ENCODE results near the gene MYO15B.

The MYO15B gene

DNA sequence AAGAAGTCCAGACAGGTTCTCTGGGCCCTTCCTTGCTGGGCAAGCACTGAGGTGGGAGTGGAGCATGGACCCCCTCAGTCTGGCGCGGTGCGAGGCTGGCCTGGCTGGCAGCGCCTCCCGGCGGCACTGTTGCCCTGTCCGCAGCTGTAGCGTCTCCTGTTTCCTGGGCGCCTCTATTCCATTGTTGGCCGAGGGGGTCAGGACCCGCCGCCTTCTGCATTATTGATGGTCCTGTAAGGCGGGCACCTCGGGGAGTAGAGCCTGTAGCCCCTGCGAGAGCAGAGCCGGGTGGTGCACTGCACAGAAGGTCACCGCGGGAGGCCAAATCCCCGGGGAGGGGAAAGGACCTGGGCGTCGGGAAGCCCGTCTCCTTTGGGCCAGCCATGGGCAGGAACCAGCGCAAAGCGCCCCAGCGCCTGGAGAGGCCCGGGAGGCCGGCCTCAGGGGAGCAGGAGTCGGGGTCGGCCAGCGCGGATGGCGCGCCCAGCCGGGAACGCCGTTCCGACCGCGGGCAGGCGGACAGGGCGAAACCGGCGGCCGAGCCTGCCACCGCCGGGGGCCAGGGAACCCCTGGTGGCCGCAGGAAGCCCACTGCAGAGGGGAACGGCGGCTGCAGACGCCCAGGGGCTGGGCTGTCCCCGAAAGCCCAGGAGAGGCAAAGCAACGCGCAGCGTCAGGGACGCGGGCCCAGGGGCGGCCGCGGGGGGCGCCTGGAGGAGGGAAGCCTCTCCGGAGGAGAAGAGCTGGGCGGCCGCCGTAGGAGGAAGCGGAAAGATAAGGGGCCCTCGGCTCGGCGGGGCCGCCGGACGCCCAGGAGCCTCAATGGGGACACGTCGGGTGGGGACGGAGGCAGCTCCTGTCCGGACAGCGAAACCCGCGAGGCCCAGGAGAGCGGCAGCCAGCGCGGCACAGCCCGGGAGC is at the start of gene MYO15B:
Gene MYO15B, plus strand, starts transcription at position 126 of the 921 bp plus-strand sequence. Its CDS starts 258 bp downstream, at position 384.
- DNase-seq, result peak; percentile 80

DNA sequence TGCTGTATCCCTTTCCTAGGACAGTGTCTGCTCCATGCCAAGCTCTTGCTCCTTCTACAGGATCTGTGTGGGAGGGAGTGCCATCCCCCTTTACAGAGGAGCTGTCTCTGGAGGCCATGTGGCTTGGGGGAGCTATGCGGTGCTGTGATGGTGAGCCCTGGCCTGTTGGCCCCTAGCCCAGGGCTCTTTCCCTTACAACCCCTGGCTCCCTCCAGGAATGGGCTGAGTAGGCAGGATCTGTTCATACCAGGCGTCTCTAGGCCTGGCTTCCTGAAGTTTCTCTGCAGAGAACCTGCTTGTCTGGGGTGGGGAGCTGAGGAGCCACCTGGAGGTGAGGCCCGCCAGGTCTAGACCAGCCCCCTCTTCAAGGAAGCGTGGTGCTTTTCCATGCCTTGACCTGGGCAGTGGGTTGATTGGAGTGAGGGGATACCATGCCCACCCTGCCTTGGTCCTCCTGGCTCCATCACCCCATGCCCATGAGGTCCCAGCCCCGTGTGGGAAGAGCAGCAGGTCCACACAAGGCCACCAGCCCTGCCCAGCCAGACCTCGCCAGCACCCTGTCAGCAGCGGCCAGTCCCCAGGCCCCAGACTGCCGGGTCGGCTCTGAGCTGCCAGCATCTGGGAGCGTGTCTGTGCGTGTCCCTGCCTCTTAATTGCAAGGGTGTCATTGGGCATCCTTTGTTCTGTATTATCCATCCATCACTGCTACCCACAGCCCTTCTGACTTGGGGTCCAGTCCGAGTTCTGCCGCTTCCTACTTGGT is 47.5 kb upstream of the MYO15B start:
- DNase-seq, result no peak

DNA sequence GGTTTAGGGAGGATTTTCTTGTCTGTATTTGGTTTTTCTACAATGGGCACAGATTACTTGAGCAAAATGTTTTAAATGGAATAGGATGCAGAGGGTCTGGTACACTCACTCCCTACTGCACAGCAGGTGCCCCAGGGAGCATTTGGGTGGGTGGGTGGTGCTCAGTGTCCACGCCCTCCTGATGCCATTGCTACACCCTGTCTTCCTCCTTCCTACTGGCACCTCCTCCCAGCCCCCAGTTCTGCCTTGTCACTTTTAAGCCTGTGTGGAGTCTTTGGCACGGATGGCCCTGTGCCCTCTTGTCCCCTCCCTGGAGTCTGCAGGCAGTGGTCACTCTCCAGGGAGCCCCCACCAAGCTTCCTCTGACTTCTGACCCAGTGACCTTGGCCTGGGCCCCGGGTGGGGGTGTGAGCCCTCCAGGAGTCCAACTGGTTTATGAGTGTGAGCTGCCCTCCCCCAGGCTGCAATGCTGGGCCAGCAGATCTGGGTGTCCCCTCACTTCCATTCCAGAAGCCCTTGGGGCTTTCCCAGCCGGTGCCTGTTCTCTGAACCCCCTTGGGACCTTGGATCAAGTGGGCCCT is 46.6 kb upstream of the MYO15B start:
- DNase-seq, result no peak

DNA sequence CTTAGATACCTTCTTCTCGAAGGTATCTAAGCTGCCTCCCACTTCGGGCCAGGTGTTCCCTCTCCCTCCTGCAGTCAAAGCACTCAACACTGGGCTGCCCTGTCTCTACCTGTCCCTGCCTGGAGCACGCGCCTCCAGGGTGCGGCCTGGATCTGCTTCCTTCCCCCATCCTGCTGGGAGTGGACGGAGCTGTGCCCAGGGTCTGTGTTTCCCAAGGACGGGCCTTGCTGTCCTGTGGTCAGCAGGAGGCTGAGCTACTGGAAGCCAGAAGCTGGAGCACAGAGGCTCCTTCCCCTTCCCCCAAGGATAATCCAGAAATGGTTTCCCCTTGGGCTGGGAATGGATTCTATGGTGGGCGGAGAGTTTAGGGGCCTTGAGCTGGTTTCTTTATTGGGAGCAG is 45.4 kb upstream of the MYO15B start:
- no peak for DNase-seq

DNA sequence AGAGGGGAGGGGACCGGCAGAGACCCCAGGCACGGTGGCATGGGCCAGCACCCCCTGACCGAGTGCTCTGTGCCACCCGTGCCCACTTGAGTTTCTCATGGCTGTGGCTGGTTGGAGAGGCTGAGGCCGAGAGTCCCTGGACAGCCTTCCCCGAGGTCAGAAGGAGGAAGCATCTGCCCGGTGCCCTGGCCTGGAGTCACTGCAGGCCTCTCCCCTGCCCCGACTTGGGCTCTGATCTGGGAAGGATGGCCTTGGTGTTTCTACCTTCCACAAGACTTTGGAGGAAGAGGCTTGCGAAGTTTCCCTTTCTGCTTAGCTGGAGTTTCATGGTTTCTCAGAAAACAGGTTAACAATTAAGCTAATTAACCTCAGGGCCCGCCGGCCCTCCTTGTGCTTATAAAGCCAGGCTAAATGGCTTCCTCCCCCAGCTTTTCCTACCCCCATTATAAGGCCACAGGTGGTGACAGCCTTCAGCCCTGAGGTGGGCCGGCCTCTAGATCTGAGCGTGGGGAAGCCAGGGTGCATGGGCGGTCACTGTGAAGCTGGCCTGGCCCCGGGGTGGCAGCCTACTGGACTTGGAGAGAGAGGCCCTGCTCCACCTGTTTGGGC is 44.8 kb upstream of the MYO15B start:
- no peak for DNase-seq

DNA sequence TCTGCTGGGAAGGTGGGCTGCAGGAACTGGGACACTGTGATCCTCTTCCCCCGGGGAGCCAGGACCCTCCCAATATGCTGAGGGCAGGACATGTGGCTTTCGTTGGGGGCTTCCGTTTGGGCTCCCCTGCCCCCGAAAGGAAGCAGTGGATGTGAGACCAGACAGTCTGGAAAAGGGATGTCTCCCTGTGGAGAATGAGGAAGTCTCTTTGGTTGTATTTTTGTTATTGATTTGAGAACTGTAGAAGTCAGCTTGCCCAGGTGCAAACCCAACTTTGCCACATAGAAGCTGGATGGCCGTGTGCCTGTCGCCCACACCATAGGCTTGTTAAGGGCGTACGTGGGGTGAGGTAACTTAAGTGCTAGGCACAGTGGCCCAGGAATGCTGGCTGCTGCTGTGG is 43.4 kb upstream of the MYO15B start:
- DNase-seq, result no peak

DNA sequence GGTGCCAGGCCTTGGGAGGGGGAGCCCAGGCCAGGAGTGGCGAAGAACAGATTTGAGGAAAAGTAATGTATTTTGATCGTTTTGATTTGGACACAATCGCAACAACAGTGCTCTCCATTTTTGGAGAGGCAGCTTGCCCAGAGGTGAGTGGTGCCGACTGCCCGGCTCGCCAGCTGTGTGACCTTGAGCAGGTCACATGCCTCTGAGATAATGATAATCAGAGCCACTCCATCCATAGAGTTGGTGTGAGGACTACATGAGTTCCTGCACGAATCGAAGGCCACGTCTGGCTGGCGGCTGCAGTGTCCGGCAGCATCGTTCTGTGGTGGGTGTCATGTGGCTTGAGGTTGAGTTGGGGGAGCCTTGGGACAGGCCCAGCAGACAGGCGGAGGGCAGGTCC is 41.4 kb upstream of the MYO15B start:
- no peak for DNase-seq

DNA sequence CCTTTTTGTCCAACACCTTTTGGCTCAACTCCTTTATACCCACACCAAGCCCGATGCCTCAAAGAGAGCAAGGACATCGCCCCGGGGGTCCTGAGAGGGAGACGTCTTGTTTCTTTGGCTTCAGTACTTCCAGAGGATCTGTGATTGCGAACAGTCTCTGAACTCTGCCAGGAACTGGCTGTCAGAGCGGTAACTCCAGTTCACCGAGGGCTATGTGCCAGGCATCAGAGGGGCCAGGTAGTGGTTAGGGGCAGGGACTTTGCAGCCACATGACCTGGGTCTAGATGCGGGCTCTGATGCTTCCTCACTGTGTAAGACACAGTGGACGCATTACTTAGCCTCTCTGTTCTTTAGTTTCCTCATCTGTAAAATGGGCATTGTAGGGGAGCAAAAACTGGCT is 40.5 kb upstream of the MYO15B start:
- DNase-seq, result no peak

DNA sequence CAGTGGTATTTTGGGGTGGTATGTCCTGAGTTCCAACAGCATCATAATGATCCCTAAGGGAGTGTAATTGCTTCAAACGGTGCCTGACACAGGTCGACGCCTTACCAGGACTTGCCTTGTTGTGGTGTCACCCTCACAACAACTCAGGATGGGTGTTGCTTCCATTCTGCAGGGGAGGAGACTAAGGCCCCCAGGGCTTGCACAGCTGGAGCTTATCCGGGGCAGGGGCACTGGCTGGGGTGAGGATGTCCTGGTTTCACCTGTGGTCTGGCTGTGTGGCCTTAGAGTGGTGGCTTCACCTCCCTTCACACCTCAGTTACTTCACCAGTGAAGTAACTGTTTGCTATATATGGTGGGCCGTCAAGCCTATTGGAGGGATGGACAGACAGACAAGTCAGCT is 38.8 kb upstream of the MYO15B start:
- no peak for DNase-seq

DNA sequence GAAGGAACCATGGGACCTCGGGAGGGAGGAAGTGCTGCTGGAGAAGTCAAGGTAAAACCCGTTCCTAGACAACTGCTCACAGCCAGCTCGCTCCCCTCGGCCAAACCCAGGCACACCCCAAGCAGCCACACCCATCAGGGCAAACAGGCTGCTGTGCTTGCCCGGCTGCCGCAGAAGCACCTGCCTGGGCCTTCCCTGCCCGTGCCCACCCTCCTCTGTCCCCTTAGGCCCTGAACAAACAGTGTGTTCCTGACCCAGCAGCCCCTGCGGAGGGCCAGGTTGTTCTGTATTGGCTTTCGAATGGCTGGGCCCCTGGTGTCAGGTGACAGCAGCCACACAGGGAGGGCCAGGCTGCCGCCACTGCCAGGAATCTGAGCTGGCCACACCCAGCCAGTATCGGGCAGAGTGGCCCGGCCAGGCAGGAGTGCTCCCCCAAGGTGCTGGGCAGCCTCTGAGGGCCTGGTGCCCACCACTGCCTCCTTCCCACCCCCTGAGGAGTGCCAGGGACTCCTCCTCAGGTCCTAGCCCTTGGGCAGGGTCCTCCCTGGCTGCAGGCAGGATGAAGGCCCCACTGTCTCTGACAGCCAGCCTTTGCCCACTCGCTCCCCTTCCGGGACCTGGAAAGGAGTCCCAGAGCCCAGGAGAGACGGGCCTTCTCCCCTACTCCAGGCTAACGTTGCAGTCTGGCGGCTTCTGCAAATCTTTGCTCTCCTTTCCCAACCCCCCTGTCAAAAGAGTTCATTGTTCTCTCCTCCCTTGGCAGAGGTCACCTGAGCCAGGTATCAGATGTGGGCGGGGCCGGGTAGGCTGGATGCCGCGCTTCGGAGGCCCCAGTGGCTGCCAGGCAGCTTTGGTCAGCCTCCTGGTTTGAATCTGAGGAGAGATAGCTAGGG is 38.1 kb upstream of the MYO15B start:
- no peak for DNase-seq

DNA sequence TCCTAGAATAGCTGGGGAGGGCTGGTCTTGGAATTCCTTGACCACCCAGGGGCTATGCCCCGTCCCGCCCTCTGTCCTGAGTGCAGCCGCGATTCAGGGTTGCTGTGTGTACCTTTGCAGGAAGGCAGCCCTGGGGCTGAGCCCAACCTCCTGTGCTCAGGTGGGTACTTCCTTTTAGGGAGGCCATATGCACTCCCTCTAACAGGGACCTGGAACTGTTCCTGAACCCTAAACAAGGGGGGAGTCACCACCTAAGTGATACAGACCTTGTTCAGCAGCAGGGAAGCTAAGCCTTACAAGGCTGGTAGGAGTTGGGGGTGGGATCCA is 37.5 kb upstream of the MYO15B start:
- no peak for DNase-seq

DNA sequence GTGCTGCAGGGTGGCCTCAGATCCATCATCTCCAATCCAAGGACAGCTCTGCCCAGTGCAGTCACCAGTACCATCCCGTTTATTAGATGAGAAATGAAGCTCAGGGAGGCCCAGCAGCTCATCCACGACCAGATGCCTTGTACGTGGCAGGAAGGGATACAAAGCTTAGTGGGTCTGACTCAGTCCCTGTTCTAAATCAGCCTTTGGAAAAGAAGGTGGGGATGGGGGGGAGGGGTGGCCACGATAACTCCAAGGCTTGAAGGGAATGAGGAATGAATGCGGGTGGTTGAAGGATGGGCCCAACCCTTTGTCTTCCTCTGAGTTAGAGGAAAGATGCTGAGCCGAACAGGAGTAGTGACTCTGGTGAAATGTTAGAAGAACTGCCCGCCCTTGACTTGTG is 36.3 kb upstream of the MYO15B start:
- no peak for DNase-seq

DNA sequence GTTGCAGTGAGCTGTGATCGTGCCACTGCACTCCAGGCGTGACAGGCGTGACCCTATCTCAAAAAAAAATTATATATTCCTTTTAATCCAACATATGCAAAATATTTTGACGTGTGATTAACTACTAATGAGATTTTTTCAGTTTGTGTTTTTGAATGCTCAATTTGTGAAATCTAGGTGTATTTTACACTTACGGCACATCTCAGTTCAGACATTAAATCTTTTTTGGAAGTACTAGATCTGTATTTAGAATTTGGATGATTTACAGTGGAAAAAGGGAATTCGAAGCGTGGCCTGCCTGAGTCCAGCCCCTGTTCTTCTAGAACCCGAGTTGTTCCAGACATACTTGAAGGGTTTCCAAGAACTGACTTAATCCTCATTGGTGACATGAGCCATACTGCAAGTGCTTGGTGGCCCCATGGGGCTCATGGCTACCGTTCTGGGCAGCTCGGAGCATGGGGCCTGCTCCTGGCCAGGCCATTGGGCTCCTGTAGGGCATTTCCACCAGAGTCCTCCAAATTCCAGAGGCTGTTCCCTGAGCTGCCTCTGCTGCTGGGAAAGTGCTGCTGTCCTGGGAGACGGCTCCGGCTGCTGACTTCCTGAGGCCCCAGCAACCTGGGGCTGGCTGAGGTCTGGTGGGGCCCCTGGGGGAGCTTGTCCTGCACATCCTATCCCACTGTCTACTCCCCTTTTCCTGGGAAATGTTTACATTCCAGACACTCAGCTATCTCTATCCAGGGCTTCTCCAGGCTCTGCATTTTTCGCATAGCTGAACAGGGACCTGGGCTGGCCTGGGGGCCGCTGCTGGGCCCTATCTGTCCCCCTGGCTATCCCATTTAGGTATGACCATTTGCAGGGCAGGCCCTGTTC is 34.9 kb upstream of the MYO15B start:
- DNase-seq, result no peak

DNA sequence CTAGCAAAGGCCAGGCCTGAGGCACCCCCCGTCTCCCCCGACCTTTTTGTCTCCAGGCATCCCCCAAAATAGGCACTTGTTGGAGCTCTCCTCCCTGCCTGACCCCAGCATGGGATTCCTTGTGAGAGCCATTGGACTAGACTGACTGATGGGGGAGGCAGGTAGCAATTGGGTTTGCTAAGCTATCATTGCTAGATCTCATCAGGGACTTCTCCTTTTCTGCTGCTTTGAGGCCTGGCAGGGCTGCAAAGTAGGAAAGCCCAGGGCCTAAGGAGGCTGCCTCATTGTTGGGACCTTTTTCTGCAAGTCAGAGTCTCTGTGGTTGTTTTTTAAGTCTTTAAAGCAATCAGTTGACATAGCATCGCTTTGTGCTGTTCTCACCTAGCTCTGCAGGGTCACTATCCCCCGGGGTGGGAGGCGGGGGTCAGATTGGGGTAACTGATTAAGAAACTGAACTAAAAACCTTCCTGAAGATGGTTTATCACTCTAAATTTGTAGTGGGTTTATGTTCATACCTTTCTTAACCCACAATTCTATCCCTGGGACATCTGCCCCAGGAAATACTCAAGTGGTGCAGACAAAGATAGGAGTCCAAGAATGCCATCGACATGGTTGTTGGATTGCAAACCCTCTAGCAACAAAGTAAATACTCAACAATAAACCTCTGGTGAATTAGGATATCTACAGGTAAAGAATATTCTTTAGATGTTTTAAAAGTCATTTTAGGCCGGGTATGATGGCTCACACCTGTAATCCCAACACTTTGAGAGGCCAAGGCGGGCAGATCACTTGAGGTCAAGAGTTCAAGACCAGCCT is 34.1 kb upstream of the MYO15B start:
- no peak for DNase-seq

DNA sequence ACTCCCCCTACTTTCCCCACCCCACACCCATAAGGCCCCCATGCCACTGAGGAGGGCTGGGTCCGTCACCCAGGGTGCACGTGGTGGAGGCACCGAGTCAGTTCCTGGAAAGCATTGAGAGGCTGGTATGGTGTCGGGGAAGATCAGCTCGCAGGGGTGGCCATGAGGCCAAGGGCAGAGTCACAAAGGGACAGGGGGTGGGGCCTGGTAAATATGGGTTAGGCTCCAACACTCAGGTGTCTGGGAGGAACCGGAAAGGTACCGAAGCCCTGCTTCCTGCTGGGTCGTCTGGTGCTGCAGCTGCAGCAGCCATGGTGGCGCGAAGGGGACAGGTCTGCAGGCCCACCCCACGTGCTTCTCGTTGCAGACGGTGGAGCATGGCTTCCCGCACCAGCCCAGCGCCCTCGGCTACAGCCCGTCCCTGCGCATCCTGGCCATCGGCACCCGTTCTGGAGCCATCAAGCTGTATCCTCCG is 31.9 kb upstream of the MYO15B start:
- no peak for DNase-seq

DNA sequence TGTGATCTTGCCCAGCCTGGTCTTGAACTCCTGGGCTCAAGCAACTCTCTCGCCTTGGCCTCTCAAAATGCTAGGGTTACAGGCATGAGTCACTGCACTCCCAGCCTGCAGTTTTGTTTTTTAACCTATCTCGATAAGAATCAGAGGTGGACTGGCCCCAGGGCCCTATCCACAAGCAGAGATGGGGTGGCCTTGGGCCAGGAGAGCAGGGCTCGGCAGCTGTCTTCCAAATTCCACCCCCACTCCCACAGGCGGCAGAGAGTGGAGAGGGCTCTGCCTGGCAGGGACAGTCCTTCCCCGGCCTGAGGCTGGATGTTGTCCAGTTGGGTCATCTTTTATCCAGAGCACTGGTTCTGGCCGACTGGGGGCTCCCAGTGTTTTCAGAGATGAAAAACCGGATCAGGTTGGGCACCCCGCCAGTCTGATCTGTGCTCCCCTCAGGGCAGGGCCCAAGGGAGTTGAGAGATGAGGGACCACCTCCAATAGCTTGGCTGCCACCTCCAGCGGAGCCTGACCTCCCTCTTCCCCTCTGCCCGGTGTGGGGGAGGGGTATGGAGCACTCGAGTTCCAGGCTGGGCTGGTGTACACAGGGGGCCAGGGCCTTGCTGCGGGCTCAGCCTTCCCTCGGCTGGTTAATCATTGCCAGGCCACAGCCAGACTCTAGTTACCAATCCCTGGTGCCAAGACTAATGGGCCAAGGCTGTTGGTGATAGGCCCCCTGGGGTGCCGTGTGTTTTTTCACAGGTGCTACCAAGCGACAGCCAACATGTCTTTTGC is 30.3 kb upstream of the MYO15B start:
- DNase-seq, result no peak

DNA sequence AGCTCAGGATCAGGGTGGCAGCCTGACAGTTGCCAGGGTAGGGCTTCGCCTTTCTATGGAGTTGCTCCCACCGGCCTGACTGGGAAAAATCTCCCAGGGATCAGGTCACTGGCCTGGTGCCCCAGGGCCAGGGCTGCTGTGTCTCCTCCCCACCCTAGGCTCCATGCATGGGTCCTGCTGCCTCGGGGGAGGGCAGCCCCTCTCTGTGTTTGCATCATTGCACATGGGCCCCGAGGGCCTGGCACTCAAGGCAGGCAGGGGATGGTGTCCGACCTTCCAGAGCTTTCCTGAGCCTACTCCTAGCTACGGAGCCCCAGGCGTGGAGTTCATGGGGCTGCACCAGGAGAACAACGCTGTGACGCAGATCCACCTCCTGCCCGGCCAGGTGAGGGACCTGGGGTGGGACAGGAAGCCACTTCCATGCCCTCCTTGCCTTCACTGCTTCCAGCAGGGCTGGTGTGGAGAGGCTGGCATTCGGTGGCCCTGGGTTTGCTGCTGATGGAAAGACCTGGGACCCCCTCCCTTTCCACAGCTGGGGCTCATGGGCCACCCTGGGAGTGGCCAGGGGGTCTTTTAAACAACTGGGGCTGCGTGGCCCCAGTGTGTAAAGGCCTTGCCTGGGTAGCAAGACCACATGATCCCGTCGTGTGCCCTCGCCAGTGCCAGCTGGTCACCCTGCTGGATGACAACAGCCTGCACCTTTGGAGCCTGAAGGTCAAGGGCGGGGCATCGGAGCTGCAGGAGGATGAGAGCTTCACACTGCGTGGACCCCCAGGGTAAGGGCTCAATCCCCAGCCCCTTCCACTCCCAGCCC is 29.5 kb upstream of the MYO15B start:
- no peak for DNase-seq
